ENCODE data around the gene NAP1L4.

Gene NAP1L4

GRCh38 chr11:2934611-2935239, 57.4 kb downstream of the NAP1L4 start:
- no peak for TF ChIP-seq CTCF (IDR thresholded peaks at IDR 0.05; ENCODE audit: borderline replicate concordance, insufficient read depth, low read depth, low read length)
- no peak overlapping the region for H3K4me3 ChIP-seq (ENCODE audit: low read depth, low read length)

GRCh38 chr11:2934021-2934550, 58.0 kb downstream of the NAP1L4 start:
- TF ChIP-seq CTCF (IDR thresholded peaks at IDR 0.05; ENCODE audit: borderline replicate concordance, insufficient read depth, low read depth, low read length): no peak
- H3K4me3 ChIP-seq (ENCODE audit: low read depth, low read length): no peak overlapping the region

GRCh38 chr11:2933375-2934020, 58.6 kb downstream of the NAP1L4 start:
- no peak for TF ChIP-seq CTCF (IDR thresholded peaks at IDR 0.05; ENCODE audit: borderline replicate concordance, insufficient read depth, low read depth, low read length)
- H3K4me3 ChIP-seq (ENCODE audit: low read depth, low read length): no peak overlapping the region

GRCh38 chr11:2932850-2933251, 59.3 kb downstream of the NAP1L4 start:
- no peak for TF ChIP-seq CTCF (IDR thresholded peaks at IDR 0.05; ENCODE audit: borderline replicate concordance, insufficient read depth, low read depth, low read length)
- no peak overlapping the region for H3K4me3 ChIP-seq (ENCODE audit: low read depth, low read length)

- no peak overlapping the region for H3K4me3 ChIP-seq (ENCODE audit: low read depth, low read length)
- TF ChIP-seq CTCF (IDR thresholded peaks at IDR 0.05; ENCODE audit: borderline replicate concordance, insufficient read depth, low read depth, low read length): no peak
Measured at GRCh38 chr11:2931771-2932738, 60.1 kb downstream of the NAP1L4 start.

GRCh38 chr11:2931420-2931746, 60.7 kb downstream of the NAP1L4 start:
- no peak overlapping the region for H3K4me3 ChIP-seq (ENCODE audit: low read depth, low read length)
- TF ChIP-seq CTCF (IDR thresholded peaks at IDR 0.05; ENCODE audit: borderline replicate concordance, insufficient read depth, low read depth, low read length): no peak
